KMS-11 (cell line): ENCODE measurements around the gene FNBP1L.

ENCODE experiments used
- H2AFZ ChIP-seq: fragments of 200-600 bp; sonication (generic); 2 replicates; pipeline ENCODE4 v1.6.1; 2016; ENCODE audit warnings: antibody characterized with exemption, mixed run types, low read depth
- H3K27ac ChIP-seq: fragments of 200-600 bp; sonication (generic); 2 replicates; pipeline ENCODE4 v1.6.1; 2016; ENCODE audit warnings: mild to moderate bottlenecking, mixed run types
- H3K27me3 ChIP-seq: fragments of 200-600 bp; sonication (generic); 2 replicates; pipeline ENCODE4 v1.6.1; 2017; ENCODE audit warnings: mild to moderate bottlenecking, low read depth, mixed run types, moderate library complexity; ENCODE audit not compliant: insufficient read depth
- H3K36me3 ChIP-seq: fragments of 200-600 bp; sonication (generic); 2 replicates; pipeline ENCODE4 v1.6.1; 2017; ENCODE audit warnings: mild to moderate bottlenecking, mixed run types; ENCODE audit not compliant: insufficient read depth
- H3K4me1 ChIP-seq: fragments of 200-600 bp; sonication (generic); 2 replicates; pipeline ENCODE4 v1.6.1; 2016; ENCODE audit warnings: mild to moderate bottlenecking, low read depth, mixed run types; ENCODE audit not compliant: poor library complexity, severe bottlenecking
- H3K4me2 ChIP-seq: fragments of 200-600 bp; sonication (generic); 2 replicates; pipeline ENCODE4 v1.7.0; 2016; ENCODE audit warnings: mild to moderate bottlenecking, mixed run types
- H3K4me3 ChIP-seq: fragments of 200-600 bp; sonication (generic); IDR thresholded peaks from 2 replicates; pipeline ENCODE4 v1.6.1; 2017; ENCODE audit warnings: low read depth, low read length, mixed read lengths; ENCODE audit not compliant: insufficient read depth
- H3K79me2 ChIP-seq: fragments of 200-600 bp; sonication (generic); 2 replicates; pipeline ENCODE4 v1.6.1; 2016; ENCODE audit warnings: low read depth, mixed run types; ENCODE audit not compliant: insufficient read depth
- H3K9ac ChIP-seq: fragments of 200-600 bp; sonication (generic); 2 replicates; pipeline ENCODE4 v1.6.1; 2016; ENCODE audit warnings: mild to moderate bottlenecking, mixed run types
- H4K20me1 ChIP-seq: fragments of 200-600 bp; sonication (generic); 2 replicates; pipeline ENCODE4 v1.6.1; 2016; ENCODE audit warnings: mild to moderate bottlenecking, mixed run types; ENCODE audit not compliant: insufficient read depth
- TF ChIP-seq, protein P1 (sequence below): fragments of 200-600 bp; sonication (generic); conservative IDR thresholded peaks from 2 replicates; pipeline ENCODE4 v1.6.1; 2017; ENCODE audit warnings: low read depth, mild to moderate bottlenecking, antibody characterized with exemption, low read length, moderate library complexity, mixed read lengths

The FNBP1L gene

DNA sequence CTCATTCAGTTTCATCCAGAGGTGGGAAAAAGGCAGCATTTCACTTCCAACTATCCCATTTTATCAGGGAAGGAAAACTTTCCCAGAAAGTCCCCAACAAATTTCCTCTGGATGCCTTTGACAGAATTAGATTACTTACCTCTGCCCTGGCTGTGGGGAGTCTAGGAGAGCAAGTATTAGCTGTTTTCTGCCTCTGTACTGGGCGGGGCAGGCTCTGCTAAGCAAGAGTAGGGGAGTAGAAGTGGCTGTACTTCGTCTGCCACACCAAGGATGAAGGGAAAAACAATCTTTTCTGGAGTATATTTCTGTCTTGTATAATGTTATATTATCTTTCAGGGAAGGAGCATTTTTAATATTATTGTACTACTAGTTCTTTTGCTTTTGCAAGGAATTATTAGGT is 78.5 kb downstream of the FNBP1L start:
- no peak overlapping the region for H3K4me3 ChIP-seq
- no peak overlapping the region for H3K4me2 ChIP-seq
- TF ChIP-seq, protein P1, sequence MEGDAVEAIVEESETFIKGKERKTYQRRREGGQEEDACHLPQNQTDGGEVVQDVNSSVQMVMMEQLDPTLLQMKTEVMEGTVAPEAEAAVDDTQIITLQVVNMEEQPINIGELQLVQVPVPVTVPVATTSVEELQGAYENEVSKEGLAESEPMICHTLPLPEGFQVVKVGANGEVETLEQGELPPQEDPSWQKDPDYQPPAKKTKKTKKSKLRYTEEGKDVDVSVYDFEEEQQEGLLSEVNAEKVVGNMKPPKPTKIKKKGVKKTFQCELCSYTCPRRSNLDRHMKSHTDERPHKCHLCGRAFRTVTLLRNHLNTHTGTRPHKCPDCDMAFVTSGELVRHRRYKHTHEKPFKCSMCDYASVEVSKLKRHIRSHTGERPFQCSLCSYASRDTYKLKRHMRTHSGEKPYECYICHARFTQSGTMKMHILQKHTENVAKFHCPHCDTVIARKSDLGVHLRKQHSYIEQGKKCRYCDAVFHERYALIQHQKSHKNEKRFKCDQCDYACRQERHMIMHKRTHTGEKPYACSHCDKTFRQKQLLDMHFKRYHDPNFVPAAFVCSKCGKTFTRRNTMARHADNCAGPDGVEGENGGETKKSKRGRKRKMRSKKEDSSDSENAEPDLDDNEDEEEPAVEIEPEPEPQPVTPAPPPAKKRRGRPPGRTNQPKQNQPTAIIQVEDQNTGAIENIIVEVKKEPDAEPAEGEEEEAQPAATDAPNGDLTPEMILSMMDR = no peak
- no peak overlapping the region for H2AFZ ChIP-seq
- H3K4me1 ChIP-seq = no peaks in the 10 kb centered on the region
- no peaks in the 10 kb centered on the region for H4K20me1 ChIP-seq
- no peaks in the 10 kb centered on the region for H3K27me3 ChIP-seq
- no peak overlapping the region for H3K9ac ChIP-seq
- no peaks in the 10 kb centered on the region for H3K79me2 ChIP-seq
- H3K27ac ChIP-seq = no peak overlapping the region
- H3K36me3 ChIP-seq = no peaks in the 10 kb centered on the region

DNA sequence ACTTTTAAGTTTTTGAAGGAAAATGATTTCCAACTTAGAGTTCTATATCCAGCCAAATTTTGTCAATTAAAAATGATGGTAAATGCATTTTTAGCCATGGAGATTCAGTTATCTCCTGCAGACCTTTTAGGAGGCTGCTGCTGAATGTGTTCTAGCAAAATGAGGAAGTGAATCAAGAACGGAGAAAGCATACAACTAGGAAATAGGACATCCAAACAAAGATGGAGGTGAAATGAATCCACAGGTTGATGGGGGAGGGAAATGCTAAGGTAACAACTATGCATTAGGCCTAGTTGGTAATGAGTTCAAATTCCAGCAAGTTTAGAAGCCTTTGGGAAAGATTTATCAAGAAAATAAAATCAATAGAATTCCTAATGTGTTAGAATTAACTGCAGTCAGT is 80.5 kb downstream of the FNBP1L start:
- no peak overlapping the region for H3K4me2 ChIP-seq

DNA sequence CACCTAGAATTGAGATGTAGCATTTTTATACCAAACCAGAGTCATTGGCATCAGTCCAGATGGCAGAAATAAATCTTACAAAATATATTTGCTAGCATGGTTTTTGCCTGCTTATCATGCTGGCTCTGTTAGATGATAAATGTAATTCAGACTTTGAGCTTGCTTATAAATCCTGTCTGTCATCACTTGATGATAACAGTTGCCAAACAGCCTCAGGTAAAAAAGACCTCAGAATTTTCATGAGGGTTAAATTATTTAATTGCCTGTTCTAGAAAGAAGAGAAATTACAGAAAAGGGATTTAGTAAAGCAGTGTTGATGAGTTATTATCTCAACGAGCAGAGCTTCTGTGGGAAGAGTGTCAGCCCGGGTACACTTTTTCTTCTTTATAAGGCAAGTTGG is 83.3 kb downstream of the FNBP1L start:
- H3K4me2 ChIP-seq = no peak overlapping the region
- H3K27ac ChIP-seq = no peak overlapping the region
- H2AFZ ChIP-seq = no peak overlapping the region
- no peak overlapping the region for H3K4me3 ChIP-seq
- H3K4me1 ChIP-seq = no peaks in the 10 kb centered on the region
- TF ChIP-seq, protein P1 = no peak
- H3K27me3 ChIP-seq = no peaks in the 10 kb centered on the region
- H3K9ac ChIP-seq = no peak overlapping the region
- no peaks in the 10 kb centered on the region for H3K36me3 ChIP-seq
- H4K20me1 ChIP-seq = no peaks in the 10 kb centered on the region
- no peaks in the 10 kb centered on the region for H3K79me2 ChIP-seq

More for the DNA sequence above, 80.5 kb downstream of the FNBP1L start:
- TF ChIP-seq, protein P1 = no peak
- Histone ChIP-seq H3K27me3 (no peaks in the 10 kb centered on the region), H3K4me1 (no peaks in the 10 kb centered on the region), H2AFZ (no peak overlapping the region), H3K79me2 (no peaks in the 10 kb centered on the region), H3K4me3 (no peak overlapping the region), H3K27ac (no peak overlapping the region), H3K9ac (no peak overlapping the region), H4K20me1 (no peaks in the 10 kb centered on the region), H3K36me3 (no peaks in the 10 kb centered on the region)

DNA sequence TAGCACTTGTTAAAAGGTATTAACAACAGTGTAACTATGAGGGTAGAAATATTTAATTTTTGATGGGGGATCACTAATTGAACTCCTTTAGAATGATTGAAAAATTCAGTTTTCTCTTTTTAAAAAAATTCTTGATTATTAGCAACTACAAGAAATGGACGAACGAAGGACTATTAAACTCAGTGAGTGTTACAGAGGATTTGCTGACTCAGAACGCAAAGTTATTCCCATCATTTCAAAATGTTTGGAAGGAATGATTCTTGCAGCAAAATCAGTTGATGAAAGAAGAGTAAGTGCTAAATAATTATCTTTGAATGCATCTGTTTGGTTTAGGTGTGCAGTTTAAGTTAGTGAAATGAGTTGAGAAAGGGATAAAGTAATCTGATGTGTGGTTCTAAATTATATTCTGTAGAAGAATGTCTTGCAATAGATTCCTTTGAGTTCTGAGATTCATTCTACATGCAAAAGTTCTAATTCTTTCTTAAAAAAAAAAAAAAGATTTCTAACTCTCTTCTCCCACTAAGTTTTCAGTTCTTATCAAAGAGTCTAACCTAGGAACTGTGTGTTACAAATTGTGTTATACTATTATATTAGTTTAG is 85.0 kb downstream of the FNBP1L start:
- H2AFZ ChIP-seq = no peak overlapping the region
- H3K27me3 ChIP-seq = no peaks in the 10 kb centered on the region
- no peak overlapping the region for H3K4me3 ChIP-seq
- no peak overlapping the region for H3K27ac ChIP-seq
- no peaks in the 10 kb centered on the region for H3K79me2 ChIP-seq
- H3K4me2 ChIP-seq = no peak overlapping the region
- H3K9ac ChIP-seq = no peak overlapping the region
- no peaks in the 10 kb centered on the region for H4K20me1 ChIP-seq
- no peaks in the 10 kb centered on the region for H3K4me1 ChIP-seq
- TF ChIP-seq, protein P1 = no peak
- H3K36me3 ChIP-seq = no peaks in the 10 kb centered on the region
